Activated B cell treated with CpG ODN at 0.5 μM for 24 hours (primary cell): ENCODE data around the gene NARF. TPM values are rescaled to one million over a fixed set of nuclear protein-coding genes. Genes with fewer than 3 reads are reported as not detected.

ENCODE experiments used
- ATAC-seq: fragments of 200-7000 bp; cut with Tn5 transposase; one replicate; pipeline ENCODE4 v1.10.0; 2021; ENCODE audit warnings: low read depth, mild to moderate bottlenecking, moderate library complexity
- CTCF ChIA-PET: fragments of 350-600 bp; sonication (Branson Sonifier 250); formaldehyde crosslinking; loops from one replicate; lab custom pipeline; 2021; ENCODE audit warnings: antibody characterized with exemption; lab: Charles Lee
- POLR2A ChIA-PET: fragments of 350-600 bp; sonication (Branson Sonifier 250); formaldehyde crosslinking; loops from one replicate; lab custom pipeline; 2021; ENCODE audit warnings: antibody characterized with exemption; lab: Charles Lee
- DNase-seq: peaks from one replicate; pipeline ENCODE4 v3.0.0; 2022
- H3K27ac Mint-ChIP-seq: one replicate; pipeline ENCODE4 v1.8.0; 2020; ENCODE audit warnings: mixed read lengths
- H3K27me3 Mint-ChIP-seq: one replicate; pipeline ENCODE4 v1.8.0; 2021; ENCODE audit warnings: mixed read lengths
- H3K36me3 Mint-ChIP-seq: one replicate; pipeline ENCODE4 v1.8.0; 2021; ENCODE audit warnings: low read depth, mixed read lengths
- H3K4me1 Mint-ChIP-seq: one replicate; pipeline ENCODE4 v1.8.0; 2021; ENCODE audit warnings: mixed read lengths
- H3K4me3 Mint-ChIP-seq: one replicate; pipeline ENCODE4 v1.8.0; 2020; ENCODE audit warnings: mild to moderate bottlenecking, mixed read lengths
- H3K9me3 Mint-ChIP-seq: one replicate; pipeline ENCODE4 v1.8.0; 2020; ENCODE audit warnings: mixed read lengths
- intact Hi-C: fragments of 100-400 bp; cut with micrococcal nuclease; formaldehyde crosslinking; loops from one replicate; pipeline ENCODE4 v1.15.1; 2024
- total RNA-seq: library from RNA; stranded (reverse); gene quantifications from 2 replicates; pipeline ENCODE4 v1.2.3, GENCODE V29; 2022
- TF ChIP-seq, protein P1 (sequence below): fragments of 200-600 bp; IDR thresholded peaks from one replicate; pipeline ENCODE4 v1.8.0; 2022; ENCODE audit warnings: antibody characterized with exemption, mild to moderate bottlenecking

The NARF gene
- total RNA-seq, 1 donor from 2014 or later: 81.9 TPM

DNA sequence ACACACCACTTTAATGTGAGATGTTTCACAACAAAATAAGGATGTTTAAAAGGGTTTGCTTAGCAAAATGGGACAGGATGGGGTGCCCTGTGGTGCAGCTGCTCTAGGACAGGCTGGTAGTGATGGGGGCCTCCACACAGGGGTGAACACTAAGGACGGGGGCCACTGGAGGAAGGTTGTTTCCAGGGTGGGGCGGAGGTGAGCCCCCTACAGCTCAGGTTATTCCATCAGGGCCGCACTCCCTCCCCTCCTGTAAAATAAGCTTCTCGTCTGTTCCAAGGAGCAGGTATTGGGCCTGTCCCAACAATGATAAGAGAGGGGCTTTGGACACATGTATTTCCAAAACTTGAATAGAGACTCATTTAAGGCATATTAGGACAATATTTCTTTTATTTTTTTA, 42.3 kb upstream of the NARF start:
- intact Hi-C loops: loop anchor here (5.0 kb wide), 2 partner anchors 209 to 281 kb away; partner anchors contain the start of gene RAB40B
- DNase-seq: no peak
- ChIA-PET CTCF (interaction anchor here (1.0 kb wide), 1 partner anchor 64 kb away, joined by 3 read pairs; no protein-coding TSS in a partner anchor), POLR2A (interaction anchor here (0.6 kb wide), 1 partner anchor 64 kb away, joined by 4 read pairs; no protein-coding TSS in a partner anchor)
- Mint-ChIP-seq H3K4me1 (peaks cover 30% of the 10 kb centered on the region), H3K9me3 (no peaks in the 10 kb centered on the region), H3K4me3 (no peak overlapping the region), H3K36me3 (peaks cover 32% of the 10 kb centered on the region), H3K27ac (no peak overlapping the region), H3K27me3 (no peaks in the 10 kb centered on the region)
- no peak for ATAC-seq
- TF ChIP-seq, protein P1, sequence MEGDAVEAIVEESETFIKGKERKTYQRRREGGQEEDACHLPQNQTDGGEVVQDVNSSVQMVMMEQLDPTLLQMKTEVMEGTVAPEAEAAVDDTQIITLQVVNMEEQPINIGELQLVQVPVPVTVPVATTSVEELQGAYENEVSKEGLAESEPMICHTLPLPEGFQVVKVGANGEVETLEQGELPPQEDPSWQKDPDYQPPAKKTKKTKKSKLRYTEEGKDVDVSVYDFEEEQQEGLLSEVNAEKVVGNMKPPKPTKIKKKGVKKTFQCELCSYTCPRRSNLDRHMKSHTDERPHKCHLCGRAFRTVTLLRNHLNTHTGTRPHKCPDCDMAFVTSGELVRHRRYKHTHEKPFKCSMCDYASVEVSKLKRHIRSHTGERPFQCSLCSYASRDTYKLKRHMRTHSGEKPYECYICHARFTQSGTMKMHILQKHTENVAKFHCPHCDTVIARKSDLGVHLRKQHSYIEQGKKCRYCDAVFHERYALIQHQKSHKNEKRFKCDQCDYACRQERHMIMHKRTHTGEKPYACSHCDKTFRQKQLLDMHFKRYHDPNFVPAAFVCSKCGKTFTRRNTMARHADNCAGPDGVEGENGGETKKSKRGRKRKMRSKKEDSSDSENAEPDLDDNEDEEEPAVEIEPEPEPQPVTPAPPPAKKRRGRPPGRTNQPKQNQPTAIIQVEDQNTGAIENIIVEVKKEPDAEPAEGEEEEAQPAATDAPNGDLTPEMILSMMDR: no peak

- ATAC-seq (no peak), DNase-seq (no peak)
- H3K36me3 Mint-ChIP-seq: peaks cover 36% of the 10 kb centered on the region
- H3K27ac Mint-ChIP-seq: no peak overlapping the region
- no peaks in the 10 kb centered on the region for H3K9me3 Mint-ChIP-seq
- H3K27me3 Mint-ChIP-seq: no peaks in the 10 kb centered on the region
- TF ChIP-seq, protein P1: no peak
- no peak overlapping the region for H3K4me3 Mint-ChIP-seq
- peaks cover 30% of the 10 kb centered on the region for H3K4me1 Mint-ChIP-seq
- intact Hi-C loops: loop anchor here (5.0 kb wide), 2 partner anchors 209 to 281 kb away; partner anchors contain the start of gene RAB40B
- CTCF ChIA-PET: interaction anchor here (1.0 kb wide), 1 partner anchor 64 kb away, joined by 3 read pairs; no protein-coding TSS in a partner anchor
- POLR2A ChIA-PET: interaction anchor here (0.6 to 3.9 kb wide), 2 partner anchors 33 to 64 kb away, joined by 4 to 62 read pairs; partner anchors contain the start of gene CYBC1
These were observed 41.8 kb upstream of the NARF start for GRCh38 chr17:82416771-82417170.

GRCh38 chr17:82418001-82418986, 40.2 kb upstream of the NARF start, which contains the start of the genes HEXD and OGFOD3:
Gene HEXD (plus strand): TSS chr17:82418347. CDS start chr17:82419800, 1,453 bp downstream.
Gene OGFOD3 (minus strand): TSS chr17:82418586. CDS start chr17:82418485, 101 bp downstream.
- TF ChIP-seq, protein P1: no peak
- peak; percentile 87 for ATAC-seq
- Mint-ChIP-seq H3K27ac (peak within 1 kb of the TSS; percentile 69), H3K4me1 (peaks cover 29% of the 10 kb centered on the region), H3K9me3 (no peaks in the 10 kb centered on the region), H3K4me3 (peak within 1 kb of the TSS; percentile 83), H3K27me3 (no peaks in the 10 kb centered on the region), H3K36me3 (peaks cover 46% of the 10 kb centered on the region)
- POLR2A ChIA-PET: interaction anchor here (0.6 to 3.9 kb wide), 12 partner anchors 23 to 865 kb away, joined by 3 to 62 read pairs (median 5); partner anchors contain the start of genes CYBC1 and NARF
- peak; percentile 95 for DNase-seq
- intact Hi-C loops: loop anchor here (1.0 to 5.0 kb wide), 7 partner anchors 17 to 279 kb away; partner anchors contain the start of genes CSNK1D, NARF and RAB40B
- CTCF ChIA-PET: no interaction called here

GRCh38 chr17:82419540-82419939, 39.0 kb upstream of the NARF start:
- POLR2A ChIA-PET: interaction anchor here (0.5 to 3.9 kb wide), 11 partner anchors 12 to 127 kb away, joined by 3 to 62 read pairs (median 5); partner anchors contain the start of genes CYBC1 and NARF
- Mint-ChIP-seq H3K27me3 (no peaks in the 10 kb centered on the region), H3K4me1 (peaks cover 25% of the 10 kb centered on the region), H3K36me3 (peaks cover 43% of the 10 kb centered on the region), H3K4me3 (peak overlapping the region; percentile 83), H3K27ac (peak overlapping the region; percentile 69), H3K9me3 (no peaks in the 10 kb centered on the region)
- DNase-seq (no peak), ATAC-seq (no peak)
- CTCF ChIA-PET: interaction anchor here (1.0 kb wide), 2 partner anchors 29 to 362 kb away, joined by 3 to 4 read pairs; no protein-coding TSS in a partner anchor
- intact Hi-C loops: loop anchor here (2.0 to 5.0 kb wide), 3 partner anchors 15 to 278 kb away; partner anchors contain the start of gene RAB40B
- TF ChIP-seq, protein P1: no peak
